NCI-H1436 treated with DMSO at 0.1 percent for 48 hours (cell line): ENCODE measurements around the gene SEC16B.

Experiments
- DNase-seq: peaks from one replicate; lab custom pipeline; 2025; lab: John Stamatoyannopoulos, UW

Gene SEC16B

DNA sequence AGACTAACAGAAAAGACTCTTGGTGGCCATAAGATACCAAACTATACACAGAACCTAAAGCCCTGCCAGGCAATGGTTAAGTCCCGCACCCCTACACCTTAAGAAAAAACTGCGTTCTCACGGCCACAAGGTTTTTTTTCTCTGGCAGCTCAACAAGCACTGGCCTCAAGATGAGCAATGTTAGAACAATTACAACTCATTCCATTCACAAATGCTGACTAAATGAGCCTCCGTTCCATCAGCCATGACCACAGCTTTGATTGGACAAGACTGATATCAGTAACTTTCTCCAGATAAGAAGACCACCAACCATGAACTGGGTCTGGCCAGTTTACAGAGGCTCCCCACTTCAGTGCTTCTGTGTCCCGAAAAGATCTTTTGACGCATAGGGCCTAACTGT is 31.9 kb downstream of the SEC16B start:
- no peak for DNase-seq

DNA sequence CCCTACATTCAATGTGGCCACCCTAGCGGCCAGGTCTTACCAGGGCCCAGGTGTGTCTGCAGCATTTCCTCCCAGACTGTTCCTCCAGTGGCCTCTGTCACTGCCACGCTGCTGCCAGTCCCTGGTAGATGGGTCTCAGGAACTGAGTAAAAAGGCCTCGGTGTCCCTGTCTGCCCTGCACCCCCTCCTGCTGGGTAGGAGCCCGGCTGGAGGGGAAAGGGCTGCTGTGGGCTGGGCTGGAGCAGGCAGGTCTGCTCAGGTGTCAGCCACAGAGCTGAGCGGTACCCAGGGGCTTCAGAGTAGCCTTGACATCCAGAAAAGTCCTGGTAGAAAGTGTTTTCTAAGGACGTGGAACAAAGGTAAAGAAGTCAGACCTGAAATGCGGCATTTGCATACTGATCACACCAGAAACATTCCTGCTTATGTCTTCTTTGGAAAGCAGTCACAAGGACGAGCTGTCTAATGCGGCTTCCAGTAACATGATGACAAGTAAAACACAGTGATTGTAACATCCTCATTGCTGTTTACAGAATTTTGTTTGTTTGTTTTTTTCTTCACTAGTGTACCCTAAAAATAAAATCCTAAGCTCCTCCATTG is 32.6 kb downstream of the SEC16B start:
- DNase-seq: no peak

DNA sequence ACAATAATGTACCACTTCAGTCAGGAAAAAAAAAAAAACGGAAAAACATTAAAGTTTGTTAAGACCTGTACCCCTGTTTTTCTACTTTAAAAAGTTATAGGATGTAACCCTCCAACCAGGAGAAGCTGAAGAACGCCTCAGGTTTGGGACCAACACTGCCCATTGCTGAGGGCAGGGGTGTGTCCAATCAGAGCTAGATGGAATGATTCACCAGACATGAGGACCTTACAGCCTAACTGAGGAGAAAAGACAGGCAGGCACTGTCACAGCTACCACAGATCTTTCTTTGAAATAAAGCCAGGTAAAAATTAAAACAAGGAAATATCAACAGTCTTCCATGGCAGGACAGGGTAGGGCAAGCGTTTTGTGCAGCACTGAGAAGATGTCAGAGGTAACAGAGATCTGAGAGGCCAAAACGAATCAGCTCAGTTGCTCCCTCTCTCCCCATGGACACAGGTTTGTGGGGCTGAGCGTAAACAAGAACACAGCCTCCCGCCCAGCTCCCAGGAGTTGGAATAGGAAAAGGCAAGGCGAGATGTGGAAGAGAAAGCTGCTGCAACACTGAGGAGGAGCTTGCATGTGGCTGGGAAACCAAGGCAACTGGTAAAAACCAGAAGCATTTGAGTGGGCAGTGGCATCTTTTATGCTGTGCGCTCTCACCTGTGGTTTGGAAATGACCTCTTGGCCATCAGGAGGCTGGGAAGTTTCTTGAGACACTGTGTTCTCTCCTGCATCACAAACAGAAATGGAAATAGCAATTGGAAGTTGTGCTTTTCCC is 34.0 kb downstream of the SEC16B start:
- no peak for DNase-seq

DNA sequence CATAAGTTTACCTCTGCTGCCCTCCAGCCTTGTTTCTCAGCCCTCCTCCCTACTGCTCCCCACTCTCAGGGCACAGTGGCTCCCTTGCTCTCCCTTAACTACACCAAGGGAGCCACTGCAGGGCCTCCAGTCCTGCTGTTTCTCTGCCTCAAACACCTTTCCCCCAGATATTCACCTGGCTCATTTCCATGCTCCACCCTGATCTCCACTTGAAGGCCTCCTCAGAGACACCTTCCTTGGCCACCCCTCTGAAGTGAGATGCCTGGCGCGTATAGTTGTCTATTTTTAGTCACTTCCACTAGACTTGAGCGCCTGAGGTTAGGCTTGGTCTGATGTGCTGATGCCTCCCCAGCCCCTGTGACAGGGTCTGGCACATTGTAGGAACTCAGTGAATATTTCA is 34.9 kb downstream of the SEC16B start:
- DNase-seq: no peak

DNA sequence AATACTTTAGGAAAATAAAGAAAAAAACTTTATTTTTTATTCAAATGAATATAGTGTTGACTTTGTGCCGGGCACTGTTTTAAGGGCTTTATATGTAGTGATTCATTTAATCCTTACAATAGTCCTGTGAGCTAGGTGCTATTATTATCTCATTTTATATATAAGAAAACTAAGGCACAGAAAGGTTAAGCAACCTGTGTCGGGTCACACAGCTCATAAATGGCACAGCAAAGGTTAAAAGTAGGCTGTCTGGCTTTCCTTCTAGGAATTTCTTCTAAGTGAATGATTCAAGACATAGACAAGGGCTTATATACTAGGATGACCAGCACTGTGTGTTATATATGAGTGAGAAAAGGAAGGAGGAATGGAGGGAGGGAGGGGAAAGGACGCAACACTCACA is 35.4 kb downstream of the SEC16B start:
- no peak for DNase-seq

DNA sequence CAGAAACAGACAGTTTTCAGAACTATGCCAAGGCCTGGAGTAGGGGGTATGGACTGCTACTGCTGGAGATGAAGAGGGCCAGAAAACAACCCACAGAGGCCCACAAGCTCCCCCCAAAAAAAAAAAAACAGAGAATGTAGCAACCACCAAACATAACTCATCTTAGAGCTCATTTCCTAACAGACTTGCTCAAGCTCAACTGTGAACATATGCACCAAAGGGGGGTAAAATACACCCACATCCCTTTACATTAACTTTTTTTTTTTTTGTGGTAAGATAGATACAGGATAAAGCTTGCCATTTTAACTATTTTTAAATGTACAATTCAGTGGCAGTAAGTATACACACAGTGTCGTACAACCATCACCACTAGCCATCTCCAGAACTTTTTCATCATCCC is 36.0 kb downstream of the SEC16B start:
- no peak for DNase-seq

DNA sequence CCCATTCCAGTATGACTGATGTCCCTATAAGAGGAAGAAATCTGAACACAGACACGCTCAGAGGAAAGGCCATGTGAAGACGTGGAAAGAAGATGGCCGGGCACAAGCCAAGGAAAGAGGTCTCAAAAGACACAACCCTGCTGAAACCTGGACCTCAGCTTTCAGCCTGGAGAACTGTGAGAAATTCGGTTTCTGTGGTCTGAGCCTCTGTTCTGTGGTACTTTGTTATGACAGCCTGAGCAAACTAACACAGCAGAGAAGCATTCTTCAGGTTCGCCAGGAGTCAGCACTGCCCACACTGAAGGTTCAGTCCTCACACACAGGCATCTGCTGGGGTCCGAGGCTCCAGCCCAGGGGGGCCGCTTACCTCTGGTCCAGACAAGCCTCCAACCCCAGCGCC is 37.7 kb downstream of the SEC16B start:
- DNase-seq: no peak

DNA sequence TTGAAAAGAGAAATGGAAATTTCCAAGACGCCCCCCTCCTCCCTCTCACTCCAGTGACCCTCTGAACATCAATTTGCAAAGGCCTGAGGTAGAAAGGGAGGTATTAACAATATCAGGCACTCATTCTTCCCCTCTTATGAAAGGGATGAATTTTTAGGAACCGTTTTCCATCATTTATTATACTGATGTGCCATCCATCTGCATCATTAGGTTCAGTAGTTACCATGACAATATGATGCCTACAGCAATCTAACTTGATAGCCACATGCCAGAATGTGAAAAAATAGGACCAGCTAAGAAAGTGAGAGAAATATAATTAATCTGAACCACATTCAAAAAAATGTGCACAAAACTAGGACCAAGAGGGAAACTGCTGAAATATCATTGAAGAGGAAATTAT is 40.9 kb downstream of the SEC16B start:
- DNase-seq: no peak

DNA sequence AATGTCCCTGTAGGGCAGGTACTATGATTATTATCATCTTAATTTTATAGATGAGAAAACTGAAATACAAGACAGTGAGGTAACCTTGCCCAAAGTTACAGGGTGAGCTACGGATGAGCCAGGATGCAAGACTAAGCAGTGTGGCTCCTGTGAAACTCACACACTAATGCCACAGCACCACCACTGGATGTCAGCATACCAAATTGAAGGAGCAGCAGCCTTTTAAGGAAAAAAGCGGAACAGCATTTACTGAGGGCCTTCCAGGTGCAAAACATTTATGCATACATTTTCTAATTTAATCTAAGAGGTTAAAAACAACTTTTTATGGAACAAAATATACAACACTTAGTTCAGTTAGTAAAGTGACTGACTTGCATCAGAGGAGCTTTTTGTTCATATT is 41.7 kb downstream of the SEC16B start:
- no peak for DNase-seq

DNA sequence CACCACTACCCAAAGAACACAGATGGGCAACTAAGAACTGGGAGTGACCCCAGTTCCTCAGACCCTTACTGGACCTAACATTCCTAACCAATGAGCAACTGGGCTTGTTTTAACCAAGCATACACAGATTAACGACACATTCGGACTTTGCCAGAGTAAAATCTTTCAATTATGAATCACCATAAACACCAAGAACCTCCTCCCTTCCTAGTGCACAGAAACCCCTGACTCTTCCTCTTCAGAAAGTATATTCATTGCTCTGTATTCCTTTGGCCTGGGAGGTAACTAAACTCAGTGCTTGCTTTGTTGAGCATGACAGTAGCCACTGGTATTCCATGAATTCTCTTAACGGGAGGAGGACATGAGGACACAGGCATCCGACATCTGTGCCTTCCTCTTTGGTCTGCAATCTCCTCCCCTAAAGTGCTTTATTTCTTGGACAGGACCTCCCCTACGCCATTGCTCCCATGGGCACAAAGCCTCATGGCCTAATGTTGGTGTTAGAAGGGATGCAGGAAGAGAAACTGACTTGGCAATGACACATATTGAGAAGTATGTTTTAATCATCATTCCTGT is 42.7 kb downstream of the SEC16B start:
- no peak for DNase-seq

DNA sequence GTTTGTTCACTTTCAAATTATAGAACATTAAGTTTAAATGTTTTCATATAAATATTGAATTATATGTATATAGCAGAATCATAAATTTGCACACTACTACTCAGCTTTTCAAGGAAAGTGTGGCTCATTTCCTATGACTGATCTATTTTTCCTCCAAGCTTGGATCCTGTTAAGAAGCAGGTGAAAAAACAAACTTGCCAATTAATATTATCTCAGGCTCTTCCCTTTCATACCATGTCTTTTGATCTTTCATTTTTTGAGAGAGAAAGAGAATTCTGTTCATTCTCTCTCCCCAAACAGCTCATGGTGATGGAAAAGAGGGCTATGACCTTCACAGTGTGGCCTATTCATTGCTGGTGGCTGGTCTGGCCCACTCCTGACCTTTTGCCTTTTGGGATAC is 43.7 kb downstream of the SEC16B start:
- no peak for DNase-seq

DNA sequence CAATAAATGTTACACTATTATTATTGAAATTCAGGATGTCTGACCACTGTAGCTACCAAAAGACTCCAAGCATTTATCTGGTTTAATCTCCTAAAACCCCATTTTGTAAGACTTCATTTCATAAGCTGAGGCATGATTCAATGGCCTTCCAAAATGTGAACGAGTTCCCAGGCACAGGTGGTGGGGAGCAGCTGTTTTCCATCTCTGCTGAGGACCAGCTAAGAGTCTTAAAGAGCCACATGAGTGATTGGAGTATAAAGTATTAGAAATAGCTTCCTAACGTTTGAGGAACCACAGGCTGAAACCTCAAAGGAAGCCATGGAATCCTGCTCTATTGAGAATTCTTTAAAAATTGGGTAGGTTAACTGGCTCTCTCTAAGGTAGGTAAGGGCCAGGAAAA is 44.9 kb downstream of the SEC16B start:
- DNase-seq: no peak

DNA sequence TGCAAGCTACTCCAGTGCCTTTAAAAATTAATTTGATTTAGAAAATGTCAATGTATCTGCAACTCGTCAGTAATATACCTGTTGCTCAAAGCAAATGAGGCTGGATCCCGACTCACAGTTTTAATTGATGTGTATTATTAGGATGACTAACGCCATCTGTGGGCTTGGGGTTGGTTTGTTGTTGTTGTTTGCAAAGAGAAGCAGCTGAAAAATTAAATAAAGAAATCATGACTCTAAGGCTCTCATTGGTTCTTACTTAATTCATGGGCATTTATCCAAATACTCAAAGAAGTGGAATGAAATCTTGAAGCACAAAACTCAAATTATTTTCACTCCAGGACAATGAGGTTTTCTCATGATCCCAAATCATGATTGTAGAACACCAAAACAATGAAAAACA is 46.4 kb downstream of the SEC16B start:
- no peak for DNase-seq

DNA sequence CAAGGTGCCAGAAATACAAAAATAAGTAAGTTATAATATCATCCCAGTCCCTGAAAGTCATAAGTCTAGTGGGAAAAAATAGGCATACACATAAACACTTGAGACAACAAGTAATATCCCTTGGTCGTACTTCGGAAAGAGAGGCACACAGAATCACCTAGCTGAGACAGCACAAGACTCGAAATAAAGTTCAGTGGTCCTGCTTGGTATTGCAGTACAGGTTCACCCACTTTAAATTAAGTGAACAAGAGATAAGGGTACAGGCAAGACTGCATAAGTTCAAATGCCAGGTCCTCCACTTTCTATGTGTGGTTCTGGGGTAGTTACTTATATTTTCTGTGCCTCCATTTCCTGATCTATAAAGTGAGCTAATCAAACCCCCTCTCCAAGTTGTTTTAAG is 47.6 kb downstream of the SEC16B start:
- DNase-seq: no peak

DNA sequence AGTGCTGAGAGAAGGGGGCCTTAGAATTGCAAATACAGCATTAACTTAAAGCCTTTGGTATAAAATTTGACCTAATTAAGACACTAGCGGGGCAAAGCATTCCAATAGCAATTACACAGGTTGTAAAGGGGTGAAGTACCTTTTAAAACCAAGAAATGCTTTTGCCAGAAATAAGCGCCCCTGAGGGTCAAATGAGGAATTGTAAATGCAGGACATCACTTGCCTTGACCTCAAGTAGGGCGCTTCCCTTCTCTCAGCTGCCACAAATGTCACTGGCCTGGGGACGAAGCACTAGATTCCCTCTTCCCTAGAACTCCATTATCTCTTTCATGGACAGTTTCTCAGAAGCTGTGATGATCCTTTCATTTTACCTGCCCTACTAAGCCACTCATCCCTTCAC is 48.3 kb downstream of the SEC16B start:
- DNase-seq: no peak

DNA sequence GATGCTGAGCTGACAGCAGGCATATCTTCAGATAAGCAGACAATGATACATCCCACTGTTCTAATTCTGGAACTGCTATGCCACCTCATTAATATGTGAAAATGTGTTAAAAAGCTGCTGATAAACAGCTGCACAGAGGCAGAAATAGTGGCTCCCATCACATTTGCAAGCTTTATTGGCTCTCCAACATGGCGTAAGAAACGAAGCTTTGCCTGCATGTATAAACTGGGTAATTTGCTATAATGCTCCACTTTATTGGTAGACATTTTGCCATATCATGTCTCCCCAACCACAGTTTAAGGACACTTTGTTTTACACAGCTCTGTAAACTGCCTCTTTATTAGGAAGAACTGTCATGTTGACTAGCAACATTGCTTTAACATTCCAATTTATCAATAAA is 49.8 kb downstream of the SEC16B start:
- DNase-seq: no peak

DNA sequence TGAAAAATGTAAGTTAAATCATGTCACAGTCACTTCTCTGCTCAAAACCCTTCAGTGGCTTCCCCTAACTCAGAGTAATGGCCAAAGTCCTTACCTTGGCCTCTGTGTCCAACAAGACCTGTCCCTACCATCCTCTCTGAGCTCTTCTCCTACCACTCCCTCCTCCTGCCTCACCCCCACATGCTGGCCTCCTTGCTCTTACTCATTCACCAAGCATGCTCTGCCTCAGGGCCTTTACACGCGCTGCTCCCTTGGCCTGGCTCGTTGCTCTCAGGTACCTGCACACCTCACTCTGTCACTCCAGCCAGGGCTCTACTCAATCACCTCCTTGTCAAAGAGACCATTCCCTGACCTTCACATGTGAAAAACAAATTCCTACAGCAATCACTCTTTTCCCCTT is 54.2 kb downstream of the SEC16B start:
- no peak for DNase-seq

DNA sequence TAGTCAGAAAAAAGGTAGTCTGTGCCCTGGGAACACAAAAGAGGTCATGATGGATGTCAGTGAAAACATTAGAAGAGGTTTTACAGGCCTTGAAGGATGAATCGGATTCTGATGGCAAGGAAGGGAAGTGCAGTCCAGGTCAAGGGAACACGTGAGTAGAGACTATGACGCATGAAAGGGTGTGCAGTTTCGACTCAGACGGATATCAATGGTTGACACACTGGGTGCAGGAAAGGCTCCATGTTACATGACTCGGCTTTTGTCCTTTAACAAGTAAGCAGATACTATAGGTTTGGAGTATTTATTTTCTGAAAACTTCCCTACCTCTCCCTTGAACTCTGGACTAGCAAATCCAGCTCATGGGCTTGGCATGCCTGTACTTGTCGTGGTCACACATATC is 55.3 kb downstream of the SEC16B start:
- DNase-seq: no peak

DNA sequence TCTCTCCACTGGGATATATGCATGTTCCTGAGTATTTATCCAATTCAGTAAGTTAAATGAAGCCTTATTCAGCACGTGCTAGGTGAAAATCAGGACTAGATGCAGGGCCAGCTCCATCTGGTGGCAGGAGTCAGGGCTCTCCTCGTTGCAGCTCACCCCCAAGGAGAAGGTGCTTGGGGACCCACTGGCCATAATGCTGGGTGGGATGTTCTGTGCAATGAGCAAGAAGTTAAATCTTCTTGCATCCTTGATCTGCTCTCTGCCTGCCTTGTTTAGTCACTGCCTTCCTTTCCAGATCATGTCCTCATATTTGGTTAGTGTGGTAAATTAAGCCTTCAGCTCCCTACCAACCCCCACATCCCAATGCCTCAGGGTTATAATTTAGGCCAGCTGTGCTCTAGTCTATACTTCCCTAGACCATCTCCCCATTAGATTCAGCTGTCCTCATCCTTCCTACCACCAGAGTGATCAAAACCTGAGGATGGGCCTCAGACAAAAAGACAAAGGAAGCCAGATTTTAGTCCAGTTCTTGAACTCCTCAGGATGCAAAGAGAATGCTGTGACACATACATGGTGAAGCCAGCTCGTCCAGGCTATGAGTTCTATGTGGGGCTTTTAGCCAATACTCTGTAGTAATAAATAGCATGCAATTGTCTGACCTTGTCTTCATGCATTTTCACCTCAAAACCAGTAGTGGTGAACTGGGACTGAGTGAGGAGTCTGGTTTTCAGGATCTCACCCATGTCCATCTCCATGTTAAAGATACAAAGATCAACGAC is 55.9 kb downstream of the SEC16B start:
- DNase-seq: no peak

DNA sequence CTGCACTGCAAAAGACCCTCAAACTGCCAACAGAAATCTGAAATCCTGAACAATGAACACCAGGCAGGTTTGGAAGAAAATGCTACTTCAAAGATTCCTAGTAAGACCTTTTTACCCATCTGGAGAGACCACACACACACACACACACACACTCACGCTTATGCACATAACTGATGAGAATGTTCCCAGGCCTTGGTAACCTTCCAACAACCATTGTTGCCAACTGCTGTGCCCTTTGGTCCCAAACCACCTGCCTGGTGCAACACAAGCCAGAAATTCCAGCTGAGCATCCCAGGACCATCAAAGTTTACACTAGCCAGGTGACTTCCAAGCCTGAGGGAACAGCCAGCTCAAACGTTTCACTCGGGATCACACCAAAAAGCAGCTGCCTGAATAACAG is 56.9 kb downstream of the SEC16B start:
- DNase-seq: no peak

DNA sequence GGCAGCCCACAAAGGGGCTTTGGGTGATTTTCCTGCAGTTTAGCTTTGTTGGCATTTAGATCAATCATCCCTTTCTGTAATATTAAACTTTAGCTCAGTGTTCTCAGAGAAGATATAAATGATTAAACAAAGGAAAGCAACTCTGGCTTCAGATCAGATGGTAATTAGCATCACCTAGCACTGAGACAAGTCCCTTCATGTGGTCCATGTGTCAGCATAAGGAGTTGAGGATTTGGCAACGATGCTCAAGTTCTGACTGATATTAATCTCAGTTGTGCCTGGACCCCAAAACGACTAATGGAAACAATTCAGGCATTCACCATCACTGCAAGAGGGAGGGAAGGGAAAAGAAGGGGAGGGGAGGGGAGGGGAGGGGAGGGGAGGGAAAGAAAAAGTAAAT is 60.4 kb downstream of the SEC16B start:
- no peak for DNase-seq

DNA sequence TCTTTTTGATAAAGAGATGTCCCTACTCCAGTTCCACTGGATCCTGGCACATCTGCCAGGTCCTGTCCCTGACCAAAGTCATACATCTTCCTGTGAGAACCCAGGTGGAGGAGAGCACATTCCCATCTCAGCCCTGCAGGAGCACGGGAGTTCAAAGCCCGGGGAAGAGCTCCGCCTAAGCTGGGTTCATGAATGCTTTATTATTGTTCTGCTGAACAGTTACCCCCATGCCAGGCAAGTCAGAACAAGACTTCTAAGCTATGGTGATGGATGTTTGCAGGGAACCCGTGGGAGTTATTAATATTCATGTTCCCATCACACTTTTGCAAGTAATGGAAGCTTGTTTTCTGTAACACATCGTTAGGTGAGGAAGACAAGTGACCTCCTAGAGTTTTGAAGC is 62.9 kb downstream of the SEC16B start:
- no peak for DNase-seq

DNA sequence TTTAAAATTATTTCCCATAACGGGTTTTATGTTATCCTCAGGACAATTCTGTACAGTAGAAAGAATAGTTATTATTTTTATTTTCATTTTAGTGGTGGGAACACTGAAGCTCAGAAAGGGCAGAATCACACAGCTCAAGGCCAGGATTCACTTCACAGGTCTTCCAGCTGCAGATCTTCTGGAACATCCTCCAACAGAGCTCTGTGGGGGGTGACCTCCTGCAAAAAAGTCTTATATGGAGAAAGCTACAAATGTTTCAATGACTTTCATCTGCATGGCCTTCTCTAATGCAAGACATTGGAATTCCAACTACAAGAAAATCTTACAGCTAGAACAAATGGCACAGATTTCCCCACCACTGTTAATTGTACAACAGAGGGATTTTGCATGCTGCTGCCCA is 64.2 kb downstream of the SEC16B start:
- DNase-seq: no peak
